GM12873 (cell line): Measurements from ENCODE around the gene TMPRSS15.

Source experiments
- TF ChIP-seq, protein P1 (sequence below): IDR thresholded peaks from 2 replicates; pipeline ENCODE4 v1.5.1; 2012; ENCODE audit warnings: low read depth, mild to moderate bottlenecking, moderate library complexity, low read length, control low read depth; ENCODE audit not compliant: insufficient read depth; ENCODE audit errors: missing control alignments

TMPRSS15 gene

DNA sequence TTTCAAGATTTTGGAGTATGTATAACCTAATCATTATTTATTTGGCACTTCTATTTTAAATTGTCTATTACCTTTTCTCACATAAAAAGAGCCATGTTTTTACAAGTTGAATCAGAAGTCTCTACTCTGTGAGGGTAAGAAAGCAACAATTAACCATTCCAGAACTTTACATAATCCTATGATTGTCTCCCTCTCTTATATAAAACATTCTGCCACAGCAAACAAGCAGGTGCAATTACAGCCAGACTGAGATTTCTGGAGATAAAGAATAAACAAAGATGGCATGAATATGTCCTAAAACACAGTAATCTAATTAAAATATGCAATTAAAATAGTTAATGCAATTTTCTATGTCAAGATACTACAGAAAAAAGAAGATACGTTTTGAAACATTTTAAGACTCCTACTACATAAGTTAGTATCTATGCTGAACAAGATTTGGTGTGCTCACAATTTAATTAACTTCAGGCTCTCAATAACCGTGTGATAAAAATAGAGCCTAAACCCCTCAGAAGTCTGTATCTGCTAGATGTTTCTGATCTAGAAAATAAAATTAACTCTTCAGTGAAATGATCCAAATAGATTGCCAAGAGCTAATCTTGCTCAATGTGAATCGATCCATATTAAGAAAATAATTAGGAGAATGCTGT lies 13.7 kb upstream of the TMPRSS15 start:
- TF ChIP-seq, protein P1, sequence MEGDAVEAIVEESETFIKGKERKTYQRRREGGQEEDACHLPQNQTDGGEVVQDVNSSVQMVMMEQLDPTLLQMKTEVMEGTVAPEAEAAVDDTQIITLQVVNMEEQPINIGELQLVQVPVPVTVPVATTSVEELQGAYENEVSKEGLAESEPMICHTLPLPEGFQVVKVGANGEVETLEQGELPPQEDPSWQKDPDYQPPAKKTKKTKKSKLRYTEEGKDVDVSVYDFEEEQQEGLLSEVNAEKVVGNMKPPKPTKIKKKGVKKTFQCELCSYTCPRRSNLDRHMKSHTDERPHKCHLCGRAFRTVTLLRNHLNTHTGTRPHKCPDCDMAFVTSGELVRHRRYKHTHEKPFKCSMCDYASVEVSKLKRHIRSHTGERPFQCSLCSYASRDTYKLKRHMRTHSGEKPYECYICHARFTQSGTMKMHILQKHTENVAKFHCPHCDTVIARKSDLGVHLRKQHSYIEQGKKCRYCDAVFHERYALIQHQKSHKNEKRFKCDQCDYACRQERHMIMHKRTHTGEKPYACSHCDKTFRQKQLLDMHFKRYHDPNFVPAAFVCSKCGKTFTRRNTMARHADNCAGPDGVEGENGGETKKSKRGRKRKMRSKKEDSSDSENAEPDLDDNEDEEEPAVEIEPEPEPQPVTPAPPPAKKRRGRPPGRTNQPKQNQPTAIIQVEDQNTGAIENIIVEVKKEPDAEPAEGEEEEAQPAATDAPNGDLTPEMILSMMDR = no peak

DNA sequence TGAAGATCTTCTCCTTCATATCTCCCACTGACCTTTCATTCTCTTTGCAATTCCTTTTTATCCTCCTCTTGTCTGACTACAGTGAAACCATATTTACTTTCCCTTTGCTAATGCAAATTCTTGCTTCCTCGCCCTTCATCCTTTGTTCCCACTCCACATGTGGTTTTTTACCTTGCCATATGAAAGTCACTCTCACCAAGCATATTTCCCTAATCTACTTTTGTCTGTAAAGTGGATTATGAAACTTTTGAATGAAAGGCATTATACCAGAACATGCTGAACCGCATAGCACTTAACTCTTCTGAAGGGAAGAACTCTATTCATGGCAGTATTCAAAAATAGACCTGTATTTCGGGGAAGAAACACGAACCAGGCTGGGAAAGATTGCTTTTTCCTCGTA lies 8.0 kb upstream of the TMPRSS15 start:
- TF ChIP-seq, protein P1 = no peak

DNA sequence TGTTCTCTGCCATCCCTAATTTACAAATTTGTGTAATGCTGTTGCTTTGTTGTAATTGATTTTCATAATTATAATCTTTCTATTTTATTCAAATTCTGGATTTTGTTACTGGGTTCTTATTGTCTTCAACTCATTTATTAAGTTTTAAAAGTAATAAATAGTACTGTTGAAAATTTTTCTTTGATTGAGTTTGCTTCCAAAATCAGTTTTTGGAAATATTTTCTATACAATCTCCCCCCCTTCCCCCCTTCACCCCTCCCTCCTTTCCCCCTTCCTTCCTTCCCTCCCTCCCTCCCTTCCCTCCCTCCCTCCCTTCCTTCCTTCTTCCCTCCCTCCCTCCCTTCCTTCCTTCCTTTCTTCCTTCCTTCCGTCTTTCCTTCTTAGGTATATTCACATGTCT lies 6.0 kb upstream of the TMPRSS15 start:
- TF ChIP-seq, protein P1 = no peak

DNA sequence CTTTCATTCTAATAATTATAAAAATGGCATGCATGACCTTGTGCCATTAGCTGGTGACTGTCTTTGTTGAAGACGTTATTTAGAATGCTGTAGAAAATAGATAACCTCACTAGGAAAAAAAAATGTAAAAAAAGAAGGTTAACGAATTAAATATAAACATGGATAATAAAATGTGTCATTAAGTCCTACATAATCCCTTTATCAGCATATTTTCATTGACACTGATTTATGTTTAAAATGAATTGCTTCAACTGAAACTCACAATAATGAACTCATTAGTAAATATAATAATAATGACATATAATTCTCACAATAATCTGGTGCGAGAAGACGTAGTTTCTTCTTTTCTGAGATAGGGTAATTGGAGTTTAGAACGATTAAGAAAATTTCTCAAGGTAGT lies 4.7 kb downstream of the TMPRSS15 start:
- TF ChIP-seq, protein P1 = no peak

DNA sequence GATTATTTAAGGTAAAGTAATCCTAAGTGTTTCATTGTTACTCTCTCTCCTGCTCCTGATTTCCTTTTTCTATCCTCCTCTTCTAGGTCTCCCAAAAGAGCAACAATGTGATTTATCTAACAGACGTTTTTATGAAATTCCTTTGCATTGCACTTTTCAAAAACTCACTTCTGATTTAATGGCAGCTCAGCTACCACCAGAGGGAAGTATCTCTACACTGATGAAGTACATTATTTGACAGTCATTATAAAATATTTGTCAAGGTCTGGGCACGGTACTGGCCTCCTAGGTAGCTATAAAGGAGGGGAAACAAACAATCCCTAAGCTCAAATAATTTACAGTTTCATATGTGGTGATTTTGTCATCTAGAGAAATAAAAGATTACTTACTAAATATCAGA lies 15.6 kb downstream of the TMPRSS15 start:
- TF ChIP-seq, protein P1 = no peak

DNA sequence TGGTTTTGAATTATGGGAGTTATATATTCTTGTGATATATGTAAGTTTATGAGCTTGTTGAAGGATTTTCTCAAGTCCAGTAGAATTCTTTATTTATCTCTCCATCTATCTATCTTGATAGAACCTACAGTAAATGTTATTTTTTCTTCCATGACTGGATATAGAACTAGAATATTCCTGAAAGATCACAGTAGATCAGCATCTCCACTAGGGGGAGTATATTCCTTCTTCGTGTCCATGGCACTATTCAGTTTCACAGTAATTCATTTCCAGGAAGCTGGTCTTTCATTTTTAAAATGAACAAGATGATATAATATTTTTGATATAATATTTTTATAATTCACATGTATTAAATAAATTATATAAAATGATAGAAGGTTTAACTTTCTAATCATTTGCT lies 18.8 kb downstream of the TMPRSS15 start:
- TF ChIP-seq, protein P1 = peak; percentile 16

DNA sequence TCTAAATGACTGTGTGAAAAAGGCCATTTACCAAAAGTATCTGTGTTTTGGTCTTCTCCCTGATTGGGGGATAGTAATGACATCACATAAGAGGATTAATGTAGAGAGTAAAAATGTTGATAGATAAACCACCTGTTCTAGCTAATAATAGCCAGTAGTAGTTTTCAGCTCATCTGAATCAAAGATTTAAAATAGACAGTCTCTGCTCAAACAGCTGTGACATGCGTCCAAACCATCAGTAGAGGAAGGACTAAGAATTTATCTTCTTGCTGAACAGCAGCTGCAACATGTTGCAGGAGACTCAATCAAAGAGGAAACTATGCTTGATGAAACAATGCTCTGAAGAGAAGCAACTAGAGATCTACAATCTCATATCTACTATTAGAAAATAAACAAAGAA lies 21.4 kb downstream of the TMPRSS15 start:
- TF ChIP-seq, protein P1 = no peak
